NCI-H748 (cell line): Measurements from ENCODE around the gene NSD1.

ENCODE experiments used
- DNase-seq: peaks from one replicate; lab custom pipeline; 2025; ENCODE audit not compliant: unreplicated experiment; lab: John Stamatoyannopoulos, UW

Gene NSD1

DNA sequence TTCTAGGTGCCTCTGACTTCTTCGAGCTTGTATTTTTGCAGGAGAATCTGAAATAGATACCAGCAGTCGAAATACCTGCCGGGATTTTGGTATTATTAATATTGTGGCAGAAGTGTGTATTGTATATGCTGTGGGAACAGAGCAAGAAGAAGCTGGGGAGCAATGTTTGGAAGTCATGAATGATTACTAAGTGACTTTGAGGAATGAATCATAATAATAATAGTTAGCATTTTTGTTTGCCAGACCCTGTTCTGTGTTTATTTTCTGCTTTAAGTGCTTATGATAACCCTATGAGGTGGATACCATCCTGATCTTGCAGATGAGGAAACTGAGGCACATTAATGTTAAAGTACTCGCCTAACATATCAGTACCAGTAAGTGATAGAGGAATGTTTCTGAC lies 137.5 kb downstream of the NSD1 start:
- no peak for DNase-seq

- no peak for DNase-seq
Observed at GRCh38 chr5:177275883-177276282, 142.3 kb downstream of the NSD1 start.

- no peak for DNase-seq
Observed at GRCh38 chr5:177276886-177277285, 143.3 kb downstream of the NSD1 start.

GRCh38 chr5:177288191-177288590 lies 154.6 kb downstream of the NSD1 start:
- no peak for DNase-seq

- no peak for DNase-seq
Observed at GRCh38 chr5:177290816-177291596, 157.4 kb downstream of the NSD1 start.

DNA sequence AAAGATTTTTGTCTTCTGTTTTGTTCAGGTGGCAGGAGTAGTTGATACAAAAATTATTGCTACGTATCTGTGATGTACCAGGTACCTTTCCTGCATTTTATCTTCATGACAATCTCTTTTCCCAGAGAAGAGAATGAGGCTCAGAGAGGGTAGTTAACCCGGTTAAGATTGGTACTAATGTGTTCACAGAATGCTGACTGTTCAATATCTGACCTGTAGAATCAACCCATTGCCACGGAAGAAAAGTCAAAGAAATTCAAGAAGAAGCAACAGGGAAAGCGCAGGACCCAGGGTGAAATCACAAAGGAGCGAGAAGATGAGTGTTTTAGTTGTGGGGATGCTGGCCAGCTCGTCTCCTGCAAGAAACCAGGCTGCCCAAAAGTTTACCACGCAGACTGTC lies 158.2 kb downstream of the NSD1 start:
- DNase-seq = no peak

GRCh38 chr5:177293819-177294581 lies 160.4 kb downstream of the NSD1 start:
- no peak for DNase-seq

DNA sequence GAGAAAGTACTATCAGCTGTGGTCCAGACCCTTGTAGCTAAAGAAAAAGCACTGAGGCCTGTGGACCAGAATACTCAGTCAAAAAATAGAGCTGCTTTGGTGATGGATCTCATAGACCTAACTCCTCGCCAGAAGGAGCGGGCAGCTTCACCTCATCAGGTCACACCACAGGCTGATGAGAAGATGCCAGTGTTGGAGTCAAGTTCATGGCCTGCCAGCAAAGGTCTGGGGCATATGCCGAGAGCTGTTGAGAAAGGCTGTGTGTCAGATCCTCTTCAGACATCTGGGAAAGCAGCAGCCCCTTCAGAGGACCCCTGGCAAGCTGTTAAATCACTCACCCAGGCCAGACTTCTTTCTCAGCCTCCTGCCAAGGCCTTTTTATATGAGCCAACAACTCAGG lies 161.1 kb downstream of the NSD1 start:
- no peak for DNase-seq

DNA sequence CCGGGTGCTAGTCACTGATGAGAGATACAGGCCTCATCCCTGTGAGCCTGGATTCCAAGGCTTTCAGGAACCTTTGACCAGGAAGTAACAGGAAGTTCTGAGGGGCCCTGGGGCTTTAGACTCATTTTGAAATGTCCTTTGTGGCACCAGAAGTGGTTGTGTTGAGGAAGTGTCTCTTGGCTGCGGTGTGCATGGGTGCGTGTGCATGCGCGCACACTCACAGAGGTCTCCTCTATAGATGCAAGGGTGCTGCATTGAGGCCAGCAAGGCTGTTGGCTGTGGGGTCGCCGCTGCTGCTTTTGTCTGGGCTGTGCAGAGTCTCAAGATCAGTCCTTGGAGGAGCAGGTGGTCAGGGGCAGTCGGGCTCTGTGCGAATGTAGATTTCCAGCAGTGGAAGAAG lies 162.4 kb downstream of the NSD1 start:
- no peak for DNase-seq

DNA sequence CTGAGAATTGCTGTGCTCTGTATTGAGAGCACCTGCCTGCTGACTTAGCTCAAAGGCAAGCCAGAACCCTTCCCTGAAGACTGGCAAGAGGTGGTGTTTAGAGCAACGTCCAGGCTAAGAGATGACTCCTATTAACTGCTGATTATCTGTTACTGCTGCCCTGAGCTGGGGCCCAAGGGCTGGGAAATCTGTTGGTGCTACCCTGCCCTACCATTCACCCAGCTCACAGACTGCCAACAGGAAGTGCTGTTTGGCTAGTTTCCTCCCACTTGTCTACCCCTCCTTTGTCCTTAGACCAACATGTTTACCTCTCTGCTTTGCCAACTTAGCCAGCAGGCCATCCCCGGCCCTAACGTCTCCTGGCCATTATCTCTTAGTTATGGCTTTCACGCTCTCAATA lies 163.0 kb downstream of the NSD1 start:
- no peak for DNase-seq

DNA sequence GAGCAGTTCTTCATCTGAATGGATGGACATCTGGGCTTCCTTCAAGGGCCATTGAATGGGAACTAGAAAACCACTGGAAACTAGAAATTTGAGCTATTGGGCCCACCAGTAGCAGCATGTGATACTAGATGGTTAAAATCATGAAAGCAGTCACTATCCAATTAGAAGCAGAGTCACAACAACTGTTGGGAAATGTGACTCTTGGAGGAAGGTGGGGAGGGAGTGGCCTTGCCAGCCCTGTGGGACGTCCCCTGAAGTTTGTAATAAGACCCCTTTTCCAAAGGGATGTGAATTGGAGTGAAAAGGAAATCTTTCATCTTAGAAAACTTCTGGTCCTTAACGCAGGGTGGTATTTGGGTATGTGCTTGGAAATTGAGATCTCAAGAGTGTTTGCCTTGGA lies 164.3 kb downstream of the NSD1 start:
- no peak for DNase-seq

- no peak for DNase-seq
Observed at GRCh38 chr5:177299697-177300096, 166.1 kb downstream of the NSD1 start.

DNA sequence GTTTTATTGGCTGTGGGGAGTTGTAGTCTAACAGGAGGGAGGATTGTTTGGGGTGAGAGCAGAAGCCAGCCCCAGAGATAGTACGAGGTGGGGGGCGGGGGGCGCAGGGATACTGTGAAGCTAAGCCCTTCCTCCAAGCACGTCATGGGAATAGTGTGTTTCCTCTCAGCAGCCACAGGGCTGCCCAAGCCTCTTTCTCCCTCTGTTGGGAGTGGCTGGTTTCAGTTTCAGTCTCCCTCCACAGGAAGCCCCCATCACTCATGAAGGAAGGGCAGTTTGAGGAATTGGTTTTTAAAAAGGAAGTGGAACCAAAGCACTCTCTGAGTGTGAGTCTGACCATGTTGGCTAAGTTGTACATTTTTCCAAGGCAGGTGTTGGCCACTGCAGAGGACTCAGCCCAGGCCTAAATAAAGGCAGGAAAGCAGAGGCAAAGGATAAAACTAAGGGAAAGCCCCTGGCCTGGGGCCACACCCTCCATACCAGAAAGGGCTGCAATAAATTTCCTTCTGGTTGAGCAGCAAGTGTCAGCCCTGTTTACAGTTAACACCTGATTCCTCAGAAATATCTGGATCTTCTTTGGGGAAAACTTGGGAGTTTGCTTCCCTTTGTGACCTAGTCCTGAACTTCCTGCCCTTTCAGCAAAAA lies 166.8 kb downstream of the NSD1 start:
- no peak for DNase-seq

GRCh38 chr5:177300951-177301350 lies 167.4 kb downstream of the NSD1 start:
- DNase-seq = no peak

- DNase-seq = peak; percentile 61
Observed at GRCh38 chr5:177301503-177302165, 168.1 kb downstream of the NSD1 start.

- no peak for DNase-seq
Observed at GRCh38 chr5:177302354-177303110, 169.0 kb downstream of the NSD1 start.

- DNase-seq = peak; percentile 87
Observed at GRCh38 chr5:177303121-177303924, 169.8 kb downstream of the NSD1 start, which contains the start of the genes PRELID1 and RAB24. TSS of gene PRELID1 (plus strand) at chr5:177303799. CDS start at chr5:177303986, 187 bp downstream. TSS of gene RAB24 (minus strand) at chr5:177303719. CDS start at chr5:177303288, 431 bp downstream.

GRCh38 chr5:177303925-177304391 lies 170.4 kb downstream of the NSD1 start:
- peak; percentile 35 for DNase-seq

GRCh38 chr5:177304392-177305119 lies 171.0 kb downstream of the NSD1 start:
- DNase-seq = peak; percentile 35
